ENCODE data around the gene TUBB2B.

- TF ChIP-seq, protein P1, sequence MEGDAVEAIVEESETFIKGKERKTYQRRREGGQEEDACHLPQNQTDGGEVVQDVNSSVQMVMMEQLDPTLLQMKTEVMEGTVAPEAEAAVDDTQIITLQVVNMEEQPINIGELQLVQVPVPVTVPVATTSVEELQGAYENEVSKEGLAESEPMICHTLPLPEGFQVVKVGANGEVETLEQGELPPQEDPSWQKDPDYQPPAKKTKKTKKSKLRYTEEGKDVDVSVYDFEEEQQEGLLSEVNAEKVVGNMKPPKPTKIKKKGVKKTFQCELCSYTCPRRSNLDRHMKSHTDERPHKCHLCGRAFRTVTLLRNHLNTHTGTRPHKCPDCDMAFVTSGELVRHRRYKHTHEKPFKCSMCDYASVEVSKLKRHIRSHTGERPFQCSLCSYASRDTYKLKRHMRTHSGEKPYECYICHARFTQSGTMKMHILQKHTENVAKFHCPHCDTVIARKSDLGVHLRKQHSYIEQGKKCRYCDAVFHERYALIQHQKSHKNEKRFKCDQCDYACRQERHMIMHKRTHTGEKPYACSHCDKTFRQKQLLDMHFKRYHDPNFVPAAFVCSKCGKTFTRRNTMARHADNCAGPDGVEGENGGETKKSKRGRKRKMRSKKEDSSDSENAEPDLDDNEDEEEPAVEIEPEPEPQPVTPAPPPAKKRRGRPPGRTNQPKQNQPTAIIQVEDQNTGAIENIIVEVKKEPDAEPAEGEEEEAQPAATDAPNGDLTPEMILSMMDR (IDR thresholded peaks at IDR 0.05), result no peak
- TF ChIP-seq POLR2A (IDR thresholded peaks at IDR 0.05), result no peak
These were observed 9.2 kb downstream of the TUBB2B start for GRCh38 chr6:3218266-3218665.
